Vagina (tissue), 2 donors: ENCODE data around the gene AKAP6. TPM values are rescaled to one million over a fixed set of nuclear protein-coding genes. Genes with fewer than 3 reads are reported as not detected.

Source experiments
- DNase-seq, 2 donors: peaks; one replicate each; pipeline ENCODE4 v3.0.0-alpha.2; 2017; ENCODE audit errors: extremely low spot score in 2 of 2
- H3K27ac ChIP-seq: fragments of 200-600 bp; sonication (generic); one replicate; pipeline ENCODE4 v1.5.1; 2019
- H3K27me3 ChIP-seq: fragments of 200-600 bp; sonication (generic); one replicate; pipeline ENCODE4 v1.5.1; 2019
- H3K36me3 ChIP-seq, 2 donors: fragments of 200-600 bp; sonication (generic); one replicate each; pipeline ENCODE4 v1.5.1; 2017 to 2019
- H3K4me1 ChIP-seq: fragments of 200-600 bp; sonication (generic); one replicate; pipeline ENCODE4 v1.5.1; 2019
- H3K4me3 ChIP-seq, 2 donors: fragments of 200-600 bp; sonication (generic); 1 replicate in 1 of 2; 2 replicates in 1 of 2; pipeline ENCODE4 v1.5.1; 2016 to 2019
- H3K9me3 ChIP-seq: fragments of 200-600 bp; sonication (generic); one replicate; pipeline ENCODE4 v1.5.1; 2019
- POLR2A ChIP-seq, 2 donors: fragments of 450-650 bp; IDR thresholded peaks; one replicate each; pipeline ENCODE4 v1.6.1; 2017; ENCODE audit warnings: antibody characterized with exemption in 2 of 2, mild to moderate bottlenecking in 2 of 2, moderate library complexity in 2 of 2
- POLR2AphosphoS5 ChIP-seq, 2 donors: sonication (generic); formaldehyde crosslinking; IDR thresholded peaks; one replicate each; pipeline ENCODE4 v1.9.0; 2017; ENCODE audit warnings: antibody characterized with exemption in 2 of 2, mild to moderate bottlenecking in 2 of 2, low read depth in 1 of 2; ENCODE audit not compliant: insufficient read depth in 1 of 2
- intact Hi-C: fragments of 100-400 bp; cut with DNase I; formaldehyde crosslinking; loops from one replicate; pipeline ENCODE4 v1.15.1; 2023
- total RNA-seq: library from RNA; depleted of rRNA; stranded (reverse); fragments of >200 nt; gene quantifications from one replicate; pipeline ENCODE4 v1.2.3, GENCODE V29; 2016
- TF ChIP-seq, protein P1 (sequence below), 3 experiments: fragments of 450-650 bp in 2 of 3; fragments of 200-600 bp in 1 of 3; sonication (generic) in 1 of 3; IDR thresholded peaks; one replicate each; pipeline ENCODE4 v1.5.1; 2017 to 2019; ENCODE audit warnings: antibody characterized with exemption in 3 of 3, mild to moderate bottlenecking in 2 of 3, moderate library complexity in 2 of 3

Gene AKAP6
- total RNA-seq, 1 donor from 2014 or later: 3.9 TPM

DNA sequence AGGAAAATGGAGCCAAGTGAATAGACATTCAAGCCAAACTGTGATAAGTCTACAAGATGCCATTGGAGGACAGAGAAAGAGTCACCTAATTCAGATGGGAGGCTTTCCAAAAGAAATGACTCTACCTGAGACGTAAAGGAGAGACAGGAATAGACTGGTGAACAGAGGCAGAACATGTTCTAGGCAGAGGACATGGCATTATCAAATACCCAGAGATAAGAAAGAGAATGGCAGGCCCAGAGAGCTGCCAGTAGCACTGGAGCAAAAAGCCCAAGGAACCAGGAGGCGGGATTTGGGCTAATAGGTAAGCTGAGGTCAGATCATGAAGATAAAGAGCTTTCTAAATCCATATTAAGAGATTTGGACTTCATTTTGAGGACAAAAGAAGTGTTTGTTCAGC is 207.1 kb downstream of the AKAP6 start:
- H3K36me3 ChIP-seq: no peaks in the 10 kb centered on the region
- TF ChIP-seq POLR2AphosphoS5 (IDR thresholded peaks at IDR 0.05; ENCODE audit: insufficient read depth in 1 of 2, low read depth in 1 of 2) (no peak), POLR2A (IDR thresholded peaks at IDR 0.05) (no peak)
- TF ChIP-seq, protein P1, sequence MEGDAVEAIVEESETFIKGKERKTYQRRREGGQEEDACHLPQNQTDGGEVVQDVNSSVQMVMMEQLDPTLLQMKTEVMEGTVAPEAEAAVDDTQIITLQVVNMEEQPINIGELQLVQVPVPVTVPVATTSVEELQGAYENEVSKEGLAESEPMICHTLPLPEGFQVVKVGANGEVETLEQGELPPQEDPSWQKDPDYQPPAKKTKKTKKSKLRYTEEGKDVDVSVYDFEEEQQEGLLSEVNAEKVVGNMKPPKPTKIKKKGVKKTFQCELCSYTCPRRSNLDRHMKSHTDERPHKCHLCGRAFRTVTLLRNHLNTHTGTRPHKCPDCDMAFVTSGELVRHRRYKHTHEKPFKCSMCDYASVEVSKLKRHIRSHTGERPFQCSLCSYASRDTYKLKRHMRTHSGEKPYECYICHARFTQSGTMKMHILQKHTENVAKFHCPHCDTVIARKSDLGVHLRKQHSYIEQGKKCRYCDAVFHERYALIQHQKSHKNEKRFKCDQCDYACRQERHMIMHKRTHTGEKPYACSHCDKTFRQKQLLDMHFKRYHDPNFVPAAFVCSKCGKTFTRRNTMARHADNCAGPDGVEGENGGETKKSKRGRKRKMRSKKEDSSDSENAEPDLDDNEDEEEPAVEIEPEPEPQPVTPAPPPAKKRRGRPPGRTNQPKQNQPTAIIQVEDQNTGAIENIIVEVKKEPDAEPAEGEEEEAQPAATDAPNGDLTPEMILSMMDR (IDR thresholded peaks at IDR 0.05): no peak
- H3K4me1 ChIP-seq: no peaks in the 10 kb centered on the region
- no peak overlapping the region for H3K4me3 ChIP-seq
- no peaks in the 10 kb centered on the region for H3K9me3 ChIP-seq
- DNase-seq: no peak
- H3K27ac ChIP-seq: no peak overlapping the region
- intact Hi-C loops: no loop called here
- H3K27me3 ChIP-seq: no peaks in the 10 kb centered on the region

DNA sequence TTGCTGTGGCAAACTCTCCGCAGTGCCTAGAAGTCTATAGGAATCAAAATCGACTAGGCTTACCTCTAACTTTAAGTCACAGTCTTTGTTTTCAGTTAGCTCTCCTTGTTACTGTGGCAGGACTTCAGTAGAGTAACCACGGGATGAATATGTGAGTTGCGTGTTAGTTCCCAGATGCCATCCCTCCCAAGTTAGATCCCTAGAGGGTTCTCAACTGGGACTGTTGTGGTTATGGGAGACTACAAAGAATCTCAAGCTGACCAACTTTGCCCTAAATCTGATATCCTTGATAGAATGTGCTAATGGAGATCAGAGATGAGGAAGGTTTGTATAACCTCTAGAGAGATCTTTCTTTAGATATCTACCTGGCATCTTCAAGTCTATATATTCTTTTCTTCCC is 208.1 kb downstream of the AKAP6 start:
- H3K9me3 ChIP-seq: no peaks in the 10 kb centered on the region
- TF ChIP-seq POLR2AphosphoS5 (IDR thresholded peaks at IDR 0.05; ENCODE audit: insufficient read depth in 1 of 2, low read depth in 1 of 2): no peak
- TF ChIP-seq, protein P1 (IDR thresholded peaks at IDR 0.05): no peak
- no peak for TF ChIP-seq POLR2A (IDR thresholded peaks at IDR 0.05)
- no peaks in the 10 kb centered on the region for H3K4me1 ChIP-seq
- no peaks in the 10 kb centered on the region for H3K27me3 ChIP-seq
- H3K27ac ChIP-seq: no peak overlapping the region
- no peak overlapping the region for H3K4me3 ChIP-seq
- no peaks in the 10 kb centered on the region for H3K36me3 ChIP-seq
- DNase-seq: no peak
- intact Hi-C loops: no loop called here

DNA sequence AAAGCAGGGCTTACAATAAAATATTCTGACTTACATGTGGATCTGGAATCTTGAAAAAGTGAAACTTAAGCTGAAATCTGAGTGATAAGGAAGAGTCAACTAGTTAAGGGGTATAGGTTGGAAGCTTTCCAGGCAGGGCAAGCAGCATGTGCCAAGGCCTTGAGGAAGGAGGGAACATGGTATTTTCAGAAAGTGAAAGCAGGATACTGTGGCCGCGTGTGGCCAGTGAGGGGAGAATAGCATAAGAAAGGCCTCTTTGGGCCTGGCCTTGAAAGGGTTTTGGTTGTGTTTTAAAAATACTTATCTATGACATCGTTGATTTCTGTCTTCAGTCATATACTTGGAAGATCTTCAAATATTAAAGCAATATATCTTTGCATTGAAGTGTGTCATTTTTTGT is 213.4 kb downstream of the AKAP6 start:
- H3K36me3 ChIP-seq: no peaks in the 10 kb centered on the region
- H3K27ac ChIP-seq: no peak overlapping the region
- H3K27me3 ChIP-seq: no peaks in the 10 kb centered on the region
- no peaks in the 10 kb centered on the region for H3K4me1 ChIP-seq
- no peaks in the 10 kb centered on the region for H3K9me3 ChIP-seq
- intact Hi-C loops: no loop called here
- no peak overlapping the region for H3K4me3 ChIP-seq
- DNase-seq: no peak
- no peak for TF ChIP-seq POLR2A (IDR thresholded peaks at IDR 0.05)
- TF ChIP-seq POLR2AphosphoS5 (IDR thresholded peaks at IDR 0.05; ENCODE audit: insufficient read depth in 1 of 2, low read depth in 1 of 2): no peak
- TF ChIP-seq, protein P1 (IDR thresholded peaks at IDR 0.05): no peak

DNA sequence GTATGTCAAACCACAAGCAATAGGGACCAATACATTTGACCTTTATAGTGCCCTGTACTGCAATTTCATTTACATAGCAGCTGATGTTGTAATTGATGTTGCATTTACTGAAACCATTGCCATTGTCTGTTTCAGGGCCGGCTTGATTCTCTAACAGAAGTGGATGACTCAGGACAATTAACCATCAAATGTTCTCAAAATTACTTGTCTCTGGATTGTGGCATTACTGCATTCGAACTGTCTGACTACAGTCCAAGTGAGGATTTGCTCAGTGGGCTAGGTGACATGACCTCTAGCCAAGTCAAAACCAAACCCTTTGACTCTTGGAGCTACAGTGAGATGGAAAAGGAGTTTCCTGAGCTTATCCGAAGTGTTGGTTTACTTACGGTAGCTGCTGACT is 216.0 kb downstream of the AKAP6 start:
- Histone ChIP-seq H3K27ac (no peak overlapping the region), H3K4me3 (no peak overlapping the region), H3K4me1 (no peaks in the 10 kb centered on the region), H3K36me3 (no peaks in the 10 kb centered on the region), H3K27me3 (no peaks in the 10 kb centered on the region), H3K9me3 (no peaks in the 10 kb centered on the region)
- DNase-seq: no peak
- intact Hi-C loops: no loop called here
- TF ChIP-seq, protein P1 (IDR thresholded peaks at IDR 0.05): no peak
- no peak for TF ChIP-seq POLR2A (IDR thresholded peaks at IDR 0.05)
- no peak for TF ChIP-seq POLR2AphosphoS5 (IDR thresholded peaks at IDR 0.05; ENCODE audit: insufficient read depth in 1 of 2, low read depth in 1 of 2)

DNA sequence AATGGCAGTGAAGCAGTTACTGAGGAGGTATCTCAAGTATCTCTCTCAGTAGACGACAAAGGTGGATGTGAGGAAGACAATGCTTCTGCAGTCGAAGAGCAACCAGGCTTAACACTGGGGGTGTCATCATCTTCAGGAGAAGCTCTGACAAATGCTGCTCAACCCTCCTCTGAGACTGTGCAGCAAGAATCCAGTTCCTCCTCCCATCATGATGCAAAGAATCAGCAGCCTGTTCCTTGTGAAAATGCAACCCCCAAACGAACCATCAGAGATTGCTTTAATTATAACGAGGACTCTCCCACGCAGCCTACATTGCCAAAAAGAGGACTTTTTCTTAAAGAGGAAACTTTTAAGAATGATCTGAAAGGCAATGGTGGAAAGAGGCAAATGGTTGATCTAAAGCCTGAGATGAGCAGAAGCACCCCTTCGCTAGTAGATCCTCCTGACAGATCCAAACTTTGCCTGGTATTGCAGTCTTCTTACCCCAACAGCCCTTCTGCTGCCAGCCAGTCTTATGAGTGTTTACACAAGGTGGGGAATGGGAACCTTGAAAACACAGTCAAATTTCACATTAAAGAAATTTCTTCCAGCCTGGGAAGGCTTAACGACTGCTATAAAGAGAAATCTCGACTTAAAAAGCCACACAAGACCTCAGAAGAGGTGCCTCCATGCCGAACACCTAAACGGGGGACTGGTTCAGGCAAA is 216.6 kb downstream of the AKAP6 start:
- H3K27me3 ChIP-seq: no peaks in the 10 kb centered on the region
- intact Hi-C loops: no loop called here
- H3K4me1 ChIP-seq: no peaks in the 10 kb centered on the region
- H3K9me3 ChIP-seq: no peaks in the 10 kb centered on the region
- TF ChIP-seq POLR2AphosphoS5 (IDR thresholded peaks at IDR 0.05; ENCODE audit: insufficient read depth in 1 of 2, low read depth in 1 of 2): no peak
- TF ChIP-seq, protein P1 (IDR thresholded peaks at IDR 0.05): no peak
- no peak for TF ChIP-seq POLR2A (IDR thresholded peaks at IDR 0.05)
- no peak overlapping the region for H3K27ac ChIP-seq
- DNase-seq: no peak
- H3K36me3 ChIP-seq: no peaks in the 10 kb centered on the region
- no peak overlapping the region for H3K4me3 ChIP-seq
